GM19395 (cell line): ENCODE results near the gene EIF2B2.

ENCODE experiments used
- ATAC-seq: cut with Tn5 transposase; IDR thresholded peaks from one replicate; pipeline ENCODE4 v1.9.1; 2021; ENCODE audit warnings: mild to moderate bottlenecking, moderate library complexity; ENCODE audit not compliant: unreplicated experiment

The EIF2B2 gene

DNA sequence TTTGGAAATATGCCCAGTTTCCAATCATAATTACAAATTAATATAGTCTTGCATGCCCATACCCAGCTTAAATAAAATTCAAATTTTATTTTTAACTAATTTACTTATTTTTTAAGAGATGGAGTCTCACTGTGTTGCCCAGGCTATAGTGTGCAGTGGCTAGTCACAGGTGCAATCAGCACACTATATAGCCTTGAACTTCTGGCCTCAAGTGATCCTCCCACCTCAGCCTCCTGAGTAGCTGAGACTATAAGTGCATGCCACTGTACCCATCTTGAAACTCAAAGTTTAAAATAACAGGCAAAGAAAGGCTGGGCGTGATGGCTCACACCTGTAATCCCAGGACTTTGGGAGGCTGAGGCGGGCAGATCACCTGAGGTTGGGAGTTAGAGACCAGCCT is 38.2 kb downstream of the EIF2B2 start:
- ATAC-seq: no peak

- ATAC-seq: no peak
Measured at GRCh38 chr14:75041613-75042012, 38.9 kb downstream of the EIF2B2 start.

- ATAC-seq: no peak
Measured at GRCh38 chr14:75042035-75042434, 39.3 kb downstream of the EIF2B2 start.

DNA sequence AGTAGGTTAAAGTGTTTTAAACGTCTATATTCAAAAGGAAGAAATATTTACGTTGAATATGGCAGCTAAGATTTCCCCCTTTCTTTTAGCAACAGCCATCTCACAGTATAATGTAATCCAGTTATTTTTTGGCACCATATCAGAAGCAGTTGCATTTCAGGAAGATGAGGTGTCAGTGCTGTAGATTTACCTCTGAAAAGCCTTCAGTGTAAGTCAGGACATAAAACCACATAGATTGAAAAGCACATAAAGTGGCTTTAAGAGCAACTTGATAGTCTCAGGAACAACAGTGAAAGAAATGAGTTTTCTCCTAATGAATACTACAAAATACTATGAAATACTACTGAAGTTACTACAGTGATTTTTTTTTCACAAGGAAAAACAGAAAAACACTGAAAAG is 41.6 kb downstream of the EIF2B2 start:
- no peak for ATAC-seq

GRCh38 chr14:75044752-75045151 is 42.0 kb downstream of the EIF2B2 start:
- ATAC-seq: no peak

- no peak for ATAC-seq
Measured at GRCh38 chr14:75046275-75046674, 43.6 kb downstream of the EIF2B2 start.

DNA sequence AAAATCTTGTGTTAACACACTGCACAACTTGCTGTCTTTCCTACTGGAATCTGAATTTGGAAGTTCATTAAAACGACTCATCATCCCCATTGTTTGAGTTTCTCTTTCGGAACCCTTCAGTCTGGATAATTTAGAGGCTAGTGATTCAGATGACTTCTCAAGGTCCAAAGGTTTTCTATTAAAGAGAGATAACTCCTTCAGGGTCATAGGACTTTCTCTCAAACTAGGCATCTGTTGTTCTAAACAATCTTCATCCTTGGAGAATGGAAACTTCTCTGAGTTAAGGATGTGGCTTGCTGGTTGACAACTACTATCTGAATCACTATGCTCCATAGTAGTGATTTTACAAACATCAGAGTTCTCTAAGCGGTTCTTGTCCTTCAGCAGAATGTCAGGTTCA is 44.2 kb downstream of the EIF2B2 start:
- no peak for ATAC-seq

GRCh38 chr14:75047506-75047905 is 44.8 kb downstream of the EIF2B2 start:
- no peak for ATAC-seq

DNA sequence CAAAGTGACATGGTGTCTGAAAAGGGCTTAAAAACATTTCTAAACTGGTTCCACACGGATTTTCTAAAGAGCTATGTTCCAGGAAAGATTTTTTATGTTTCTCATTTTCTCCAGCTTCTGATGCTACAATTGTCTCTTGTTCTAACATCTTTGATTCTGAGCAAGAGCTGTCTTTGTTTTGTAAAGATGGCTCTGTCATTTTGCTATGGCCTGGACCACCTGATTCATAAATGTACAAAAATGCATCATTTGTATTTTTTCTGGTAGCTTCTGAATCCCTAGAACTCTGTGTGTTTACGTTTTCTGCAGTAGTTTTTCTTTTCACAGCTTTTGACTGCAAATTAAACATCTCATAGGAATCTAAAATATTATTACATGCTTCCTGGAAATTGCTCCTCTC is 45.4 kb downstream of the EIF2B2 start:
- no peak for ATAC-seq

GRCh38 chr14:75049136-75049535 is 46.4 kb downstream of the EIF2B2 start:
- no peak for ATAC-seq

GRCh38 chr14:75049731-75050201 is 47.0 kb downstream of the EIF2B2 start:
- no peak for ATAC-seq

DNA sequence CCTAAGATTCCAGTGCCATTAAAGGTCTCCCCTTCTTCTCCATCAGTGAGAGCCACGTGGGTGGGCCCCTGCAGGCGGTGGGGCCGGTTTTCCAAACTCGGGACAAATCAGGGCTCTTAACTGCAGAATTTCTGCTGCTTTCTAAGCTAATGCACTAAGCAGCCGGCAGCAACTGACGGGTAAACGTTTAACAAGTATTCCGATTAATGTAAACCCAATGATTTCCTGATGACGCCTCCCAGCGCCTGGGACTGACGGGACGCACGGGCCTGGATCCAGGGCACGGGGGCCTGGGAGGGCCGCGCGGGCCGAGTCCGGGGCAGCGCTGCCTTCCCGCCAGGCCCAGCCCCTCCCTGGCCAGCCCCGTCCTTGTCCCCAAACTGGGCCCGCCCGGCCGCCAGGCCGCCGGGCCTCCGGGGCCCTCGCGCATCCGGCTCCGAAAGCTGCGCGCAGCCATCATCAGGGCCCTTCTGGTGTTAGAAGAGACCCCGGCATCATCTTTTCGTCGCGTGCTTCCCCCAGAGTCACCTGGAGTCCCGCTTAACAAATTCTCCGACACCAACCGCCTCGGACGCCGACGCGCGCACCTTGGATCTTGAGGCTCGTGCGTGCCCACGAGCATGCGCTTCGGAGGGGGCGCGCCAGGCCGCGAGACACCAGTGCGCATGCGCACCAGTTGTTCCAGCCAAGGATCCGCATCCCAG is 48.3 kb downstream of the EIF2B2 start, which contains the start of gene MLH3:
Gene MLH3 (minus strand): TSS at position 616 of the 704 bp plus-strand sequence. CDS start 1,812 bp downstream, outside the sequence.
- ATAC-seq: peak; percentile 73

DNA sequence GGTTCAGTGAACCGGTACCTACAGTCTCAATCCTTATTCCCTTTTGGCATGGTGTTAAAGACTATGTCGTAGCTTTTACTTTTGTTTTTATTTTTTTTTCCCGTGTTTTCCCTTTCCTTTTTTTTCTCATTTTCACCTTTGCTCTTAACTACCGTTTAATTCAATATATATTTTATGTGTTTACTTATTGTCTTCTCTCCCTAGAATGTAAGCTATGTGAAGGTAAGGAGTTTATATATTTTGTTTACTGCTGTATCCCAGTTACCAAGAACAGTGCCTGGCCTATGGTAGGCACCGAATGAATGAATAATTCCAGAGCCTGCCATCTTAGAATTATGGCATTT is 48.8 kb downstream of the EIF2B2 start:
- no peak for ATAC-seq

DNA sequence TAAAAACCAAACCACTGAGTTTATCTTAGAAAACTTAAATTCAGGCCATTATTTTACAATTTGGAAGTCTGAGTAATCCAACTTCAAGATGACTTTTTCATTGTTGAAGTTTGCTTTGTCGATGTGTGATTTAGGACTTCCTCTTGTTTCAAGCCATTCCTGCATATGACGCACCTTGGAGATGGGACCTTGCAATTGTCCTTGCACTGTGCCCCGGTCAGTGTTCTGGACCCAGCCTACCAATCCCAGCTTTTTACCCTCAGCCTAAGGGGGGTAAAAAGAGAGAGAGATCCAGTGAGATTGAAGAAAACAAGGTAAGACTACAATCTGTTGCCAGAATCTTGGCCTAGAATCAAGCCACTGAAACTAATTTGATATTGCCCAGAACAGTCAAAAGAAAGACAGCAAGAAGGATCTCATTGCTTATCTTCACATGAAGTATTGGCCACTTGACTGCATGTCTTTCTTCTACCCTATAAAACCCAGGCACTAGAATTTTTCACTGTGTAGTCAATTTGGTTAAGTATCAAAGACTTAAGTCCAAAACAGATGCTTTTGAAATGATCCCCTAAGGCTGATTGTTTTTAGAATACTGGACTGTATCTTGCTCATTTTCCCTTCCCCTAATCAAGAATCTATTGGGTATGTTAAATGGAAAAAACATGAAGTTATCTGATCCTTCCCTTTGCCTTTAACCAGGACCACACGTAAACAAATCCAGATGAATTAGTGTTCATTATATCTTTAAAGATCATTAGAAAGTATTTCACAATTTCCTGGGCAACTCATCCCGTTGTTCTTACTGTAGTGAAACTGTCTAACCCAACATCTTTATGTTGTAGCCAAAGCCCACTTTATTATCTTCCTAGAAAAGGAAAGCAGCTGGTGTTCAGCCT is 50.9 kb downstream of the EIF2B2 start:
- no peak for ATAC-seq

GRCh38 chr14:75054421-75054820 is 51.7 kb downstream of the EIF2B2 start:
- ATAC-seq: no peak

DNA sequence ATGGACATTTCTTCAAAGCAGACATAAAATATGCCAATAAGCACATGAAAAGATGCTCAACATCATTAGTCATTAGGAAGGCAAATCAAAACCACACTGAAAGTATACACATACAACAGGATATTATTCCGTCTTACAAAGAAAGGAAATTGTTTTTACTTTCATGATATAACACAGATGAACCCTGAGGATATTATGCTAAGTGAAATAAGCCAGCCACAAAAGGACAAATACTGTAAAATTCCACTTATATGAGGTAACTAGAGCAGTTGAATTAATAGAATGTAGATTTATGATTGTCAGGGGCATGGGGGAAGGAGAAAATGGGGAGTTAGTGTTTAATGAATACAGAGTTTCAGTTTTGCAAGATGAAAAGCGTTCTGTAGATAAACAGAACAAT is 56.9 kb downstream of the EIF2B2 start:
- ATAC-seq: no peak

GRCh38 chr14:75060420-75060819 is 57.7 kb downstream of the EIF2B2 start:
- ATAC-seq: no peak
